ENCODE measurements around the gene TSPAN12.

Gene TSPAN12

GRCh38 chr7:120813089-120813488 is 44.9 kb downstream of the TSPAN12 start:
- TF ChIP-seq CTCF (IDR thresholded peaks at IDR 0.05): no peak

GRCh38 chr7:120809260-120809659 is 48.7 kb downstream of the TSPAN12 start:
- TF ChIP-seq CTCF (IDR thresholded peaks at IDR 0.05): no peak

- TF ChIP-seq CTCF (IDR thresholded peaks at IDR 0.05): no peak
Measured at GRCh38 chr7:120807390-120807789, 50.6 kb downstream of the TSPAN12 start.

- TF ChIP-seq CTCF (IDR thresholded peaks at IDR 0.05): no peak
Measured at GRCh38 chr7:120806669-120807068, 51.3 kb downstream of the TSPAN12 start.

- peak; percentile 82 for TF ChIP-seq CTCF (IDR thresholded peaks at IDR 0.05)
Measured at GRCh38 chr7:120805636-120806388, 52.1 kb downstream of the TSPAN12 start.

GRCh38 chr7:120802751-120803150 is 55.2 kb downstream of the TSPAN12 start:
- no peak for TF ChIP-seq CTCF (IDR thresholded peaks at IDR 0.05)

- TF ChIP-seq CTCF (IDR thresholded peaks at IDR 0.05): no peak
Measured at GRCh38 chr7:120799813-120800475, 58.0 kb downstream of the TSPAN12 start.
